GM12878 (cell line): ENCODE data around the gene RPL21. TPM values are rescaled to one million over a fixed set of nuclear protein-coding genes. Genes with fewer than 3 reads are reported as not detected.

Experiments
- ATAC-seq: fragments of 200-7000 bp; cut with Tn5 transposase; 3 replicates; pipeline ENCODE4 v1.9.1; 2020; ENCODE audit warnings: mild to moderate bottlenecking, moderate library complexity
- BruUV-seq: library from RNA; stranded (reverse); fragments of 400-500 nt; replicated peaks from 2 replicates; lab custom pipeline; 2021; lab: Mats Ljungman, UMichigan
- CTCF ChIA-PET: fragments of 300-600 bp; sonication (Branson Sonifier 250); formaldehyde crosslinking; extraction: SDS; loops from one replicate; lab custom pipeline; 2021; ENCODE audit warnings: inconsistent platforms; lab: Yijun Ruan, JAX
- POLR2A ChIA-PET: fragments of 350-600 bp; formaldehyde crosslinking; extraction: SDS; loops from one replicate; lab custom pipeline; 2021; ENCODE audit warnings: inconsistent platforms; lab: Charles Lee
- RAD21 ChIA-PET: fragments of 300-600 bp; sonication (Branson Sonifier 250); formaldehyde crosslinking; loops from one replicate; lab custom pipeline; 2023; ENCODE audit warnings: antibody characterized with exemption; ENCODE audit not compliant: unreplicated experiment; lab: Charles Lee
- SMC1A ChIA-PET: fragments of 300-600 bp; sonication (Branson Sonifier 250); formaldehyde crosslinking; loops from one replicate; lab custom pipeline; 2023; ENCODE audit not compliant: unreplicated experiment, uncharacterized antibody; lab: Charles Lee
- DNase-seq: peaks from one replicate; pipeline ENCODE4 v3.0.0-alpha.2; 2011; ENCODE audit warnings: low read depth, low spot score
- FAIRE-seq: peaks from 3 replicates; lab custom pipeline; 2011; peaks lifted over from hg19 to GRCh38; lab: Jason Lieb, UNC
- H2AFZ ChIP-seq: 2 replicates; pipeline ENCODE4 v1.6.0; 2011; ENCODE audit warnings: low read depth, low read length, control low read depth; ENCODE audit not compliant: control insufficient read depth
- H3K27ac ChIP-seq: 2 replicates; pipeline ENCODE4 v1.5.1; 2011; ENCODE audit warnings: control low read depth; ENCODE audit not compliant: control insufficient read depth, insufficient read depth
- H3K27me3 ChIP-seq, 2 experiments: replicated peaks in 1 of 2; 2 replicates each; pipeline versions ENCODE4 v1.6.0 to v1.6.1; 2011; ENCODE audit warnings: low read length in 1 of 2; ENCODE audit not compliant: control insufficient read depth in 2 of 2, insufficient read depth in 2 of 2
- H3K36me3 ChIP-seq, 2 experiments: 2 replicates each; pipeline ENCODE4 v1.5.1; 2011; ENCODE audit warnings: low read length in 1 of 2; ENCODE audit not compliant: control insufficient read depth in 2 of 2, insufficient read depth in 2 of 2
- H3K4me1 ChIP-seq: 2 replicates; pipeline ENCODE4 v1.6.1; 2011; ENCODE audit warnings: mild to moderate bottlenecking, low read length, moderate library complexity, mixed read lengths; ENCODE audit not compliant: control insufficient read depth, insufficient read depth
- H3K4me2 ChIP-seq: 2 replicates; pipeline ENCODE4 v1.6.0; 2011; ENCODE audit warnings: control low read depth; ENCODE audit not compliant: control insufficient read depth, insufficient read depth
- H3K4me3 ChIP-seq: fragments of 200-600 bp; sonication (generic); 2 replicates; pipeline ENCODE4 v1.5.1; 2016
- H3K79me2 ChIP-seq: 2 replicates; pipeline ENCODE4 v1.6.0; 2011; ENCODE audit warnings: low read length; ENCODE audit not compliant: control insufficient read depth, insufficient read depth
- H3K9ac ChIP-seq: 2 replicates; pipeline ENCODE4 v1.8.0; 2011; ENCODE audit warnings: low read length, control low read depth, mixed read lengths; ENCODE audit not compliant: control insufficient read depth, insufficient read depth
- H3K9me3 ChIP-seq: replicated peaks from 3 replicates; pipeline ENCODE4 v1.5.1; 2011; ENCODE audit warnings: mild to moderate bottlenecking, low read length; ENCODE audit not compliant: control insufficient read depth, insufficient read depth
- H4K20me1 ChIP-seq: 2 replicates; pipeline ENCODE4 v1.6.0; 2011; ENCODE audit not compliant: control insufficient read depth, insufficient read depth
- BRCA1 ChIP-seq: IDR thresholded peaks from 2 replicates; pipeline ENCODE4 v1.6.1; 2011; ENCODE audit warnings: low read depth, low read length, improper control_type of control experiment
- CREM ChIP-seq: IDR thresholded peaks from 2 replicates; pipeline ENCODE4 v1.6.1; 2014; ENCODE audit warnings: antibody characterized with exemption, low read depth
- ESRRA ChIP-seq: IDR thresholded peaks from 2 replicates; pipeline ENCODE4 v1.6.1; 2012; ENCODE audit warnings: mild to moderate bottlenecking, low read length, improper control_type of control experiment
- FOXK2 ChIP-seq: fragments of 450-650 bp; IDR thresholded peaks from 2 replicates; pipeline ENCODE4 v1.6.1; 2017; ENCODE audit warnings: mild to moderate bottlenecking, moderate library complexity
- MAX ChIP-seq: IDR thresholded peaks from 2 replicates; pipeline ENCODE4 v1.6.1; 2012; ENCODE audit warnings: low read depth, low read length, improper control_type of control experiment
- NFIC ChIP-seq: IDR thresholded peaks from 2 replicates; pipeline ENCODE4 v1.6.1; 2012; ENCODE audit warnings: low read depth, mild to moderate bottlenecking, inconsistent platforms, low read length, moderate library complexity
- PAX5 ChIP-seq: IDR thresholded peaks from 2 replicates; pipeline ENCODE4 v1.6.1; 2011; ENCODE audit warnings: low read depth, low read length, borderline replicate concordance
- PBX3 ChIP-seq: IDR thresholded peaks from 2 replicates; pipeline ENCODE4 v1.6.1; 2011; ENCODE audit warnings: mild to moderate bottlenecking, low read depth, low read length, moderate library complexity; ENCODE audit not compliant: insufficient replicate concordance
- POLR2AphosphoS5 ChIP-seq: IDR thresholded peaks from 2 replicates; pipeline ENCODE4 v1.6.1; 2011; ENCODE audit warnings: mild to moderate bottlenecking, low read length, inconsistent platforms
- RELB ChIP-seq: fragments of 450-650 bp; IDR thresholded peaks from 2 replicates; pipeline ENCODE4 v1.6.1; 2017; ENCODE audit warnings: low read depth, mild to moderate bottlenecking, moderate library complexity
- SMAD5 ChIP-seq: IDR thresholded peaks from 2 replicates; pipeline ENCODE4 v1.6.1; 2016; ENCODE audit warnings: antibody characterized with exemption, low read depth
- ZNF592 ChIP-seq: fragments of 450-650 bp; IDR thresholded peaks from 2 replicates; pipeline ENCODE4 v1.6.1; 2017; ENCODE audit warnings: mild to moderate bottlenecking, moderate library complexity
- WGBS: methylation state at CpG from one replicate; pipeline ENCODE4 v1.1.6; 2016; ENCODE audit warnings: low lambda C conversion rate; ENCODE audit not compliant: insufficient replicate concordance, insufficient coverage; ENCODE audit errors: missing lambda C conversion rate; 5-methylcytosine and 5-hydroxymethylcytosine counted together
- in situ Hi-C: fragments of 300-500 bp; cut with MboI; formaldehyde crosslinking; loops from 9 replicates; pipeline ENCODE4 v1.14.3; 2018; ENCODE audit warnings: mixed read lengths
- intact Hi-C: fragments of 100-400 bp; cut with micrococcal nuclease; formaldehyde crosslinking; loops from one replicate; pipeline ENCODE4 v1.14.2; 2022; ENCODE audit not compliant: unreplicated experiment
- polyA plus RNA-seq, 11 experiments: library from polyadenylated mRNA; depleted of rRNA in 4 of 11; unstranded in 6 of 11; stranded (reverse) in 5 of 11; fragments of >200 nt; fragmentation: Nextera tagmentation in 4 of 11; fragmentation: Illumina TruSeq in 1 of 11; extraction: Ambion mirVana in 4 of 11; extraction: Trizol in 1 of 11; gene quantifications; 1 replicate in 1 of 11; 2 replicates in 10 of 11; pipeline versions ENCODE4 v1.2.1 to v1.2.3, GENCODE V29; 2011 to 2016; ENCODE audit warnings: inconsistent platforms in 2 of 11, missing spikeins in 2 of 11, low read depth in 1 of 11
- total RNA-seq, 4 experiments: library from RNA; depleted of rRNA in 3 of 4; stranded (reverse); fragments of >200 nt in 3 of 4; fragmentation: Illumina TruSeq in 1 of 4; extraction: Trizol in 1 of 4; gene quantifications; 2 replicates each; pipeline versions ENCODE4 v1.2.1 to v1.2.3, GENCODE V29; 2013 to 2021

RPL21 gene
- total and polyA plus RNA-seq, 10 of the 15 experiments (the other 5 are each of a cell fraction or from before 2014, with no cell fraction given): 817 to 9,760 (median 1,698) TPM

- TF ChIP-seq POLR2AphosphoS5 (no peak), BRCA1 (no peak)
Measured at GRCh38 chr13:27266917-27267316, 15.6 kb downstream of the RPL21 start (continued).

GRCh38 chr13:27267596-27267995 is 16.2 kb downstream of the RPL21 start:
- in situ Hi-C loops (no loop called here), intact Hi-C loops (no loop called here)
- H3K4me1 ChIP-seq: no peaks in the 10 kb centered on the region
- no peak overlapping the region for H3K27ac ChIP-seq
- H3K4me3 ChIP-seq: no peak overlapping the region
- WGBS: 91% methylated on average over 2 of the region's 2 CpGs
- no peaks in the 10 kb centered on the region; a peak in 2 of 4 replicates for H3K36me3 ChIP-seq
- H3K27me3 ChIP-seq: no peaks in the 10 kb centered on the region
- no peak overlapping the region for H3K9ac ChIP-seq
- FAIRE-seq (no peak), DNase-seq (no peak), ATAC-seq (no peak)
- no TSS peak for BruUV-seq
- no peak overlapping the region for H2AFZ ChIP-seq
- H4K20me1 ChIP-seq: no peaks in the 10 kb centered on the region
- ChIA-PET CTCF (interaction anchor here (0.8 to 1.4 kb wide), 3 partner anchors 11 to 282 kb away, joined by 3 to 4 read pairs (median 3); no protein-coding TSS in a partner anchor), POLR2A (no interaction called here), RAD21 (no interaction called here), SMC1A (interaction anchor here (0.6 kb wide), 1 partner anchor 149 kb away, joined by 3 read pairs; no protein-coding TSS in a partner anchor)
- H3K79me2 ChIP-seq: no peaks in the 10 kb centered on the region
- H3K4me2 ChIP-seq: no peak overlapping the region
- no peaks in the 10 kb centered on the region for H3K9me3 ChIP-seq
- no peak for TF ChIP-seq ESRRA
- TF ChIP-seq SMAD5: no peak
- TF ChIP-seq CREM: no peak
- TF ChIP-seq ZNF592: no peak
- no peak for TF ChIP-seq FOXK2
- no peak for TF ChIP-seq RELB
- TF ChIP-seq PAX5: no peak
- no peak for TF ChIP-seq MAX
- TF ChIP-seq PBX3: no peak
- no peak for TF ChIP-seq NFIC
